Measurements from ENCODE around the gene TRIM31.

The TRIM31 gene

GRCh38 chr6:30113003-30113759 lies at the start of gene TRIM31:
Gene TRIM31, minus strand, starts transcription at chr6:30113090. Its CDS starts 285 bp downstream, at chr6:30112805.
- no peaks in the 10 kb centered on the region for H3K36me3 Mint-ChIP-seq (ENCODE audit: low read depth)
- no peaks in the 10 kb centered on the region for H3K9me3 Mint-ChIP-seq
- peaks cover 72% of the 10 kb centered on the region for H3K27me3 Mint-ChIP-seq (ENCODE audit: low read depth)

GRCh38 chr6:30162265-30163089 lies 49.6 kb upstream of the TRIM31 start:
- no peaks in the 10 kb centered on the region for H3K9me3 Mint-ChIP-seq
- no peak overlapping the region for H3K4me3 Mint-ChIP-seq
- H3K27me3 Mint-ChIP-seq (ENCODE audit: low read depth): peaks cover 39% of the 10 kb centered on the region
- H3K36me3 Mint-ChIP-seq (ENCODE audit: low read depth): no peaks in the 10 kb centered on the region
- H3K27ac Mint-ChIP-seq: no peak overlapping the region
- H3K4me1 Mint-ChIP-seq: no peaks in the 10 kb centered on the region
- TF ChIP-seq CTCF (IDR thresholded peaks at IDR 0.05; ENCODE audit: unreplicated experiment in 3 of 3): no peak

More at GRCh38 chr6:30113003-30113759, at the start of gene TRIM31:
- no peak within 1 kb of the TSS for H3K27ac Mint-ChIP-seq
- H3K4me3 Mint-ChIP-seq: no peak within 1 kb of the TSS
- TF ChIP-seq CTCF (IDR thresholded peaks at IDR 0.05; ENCODE audit: unreplicated experiment in 3 of 3): no peak
- H3K4me1 Mint-ChIP-seq: no peaks in the 10 kb centered on the region

GRCh38 chr6:30160785-30161531 lies 48.1 kb upstream of the TRIM31 start, which contains the start of gene TRIM10:
Gene TRIM10, minus strand, starts transcription at chr6:30161211. Its CDS starts 353 bp downstream, at chr6:30160858.
- H3K36me3 Mint-ChIP-seq (ENCODE audit: low read depth): no peaks in the 10 kb centered on the region
- H3K27ac Mint-ChIP-seq: no peak within 1 kb of the TSS
- no peaks in the 10 kb centered on the region for H3K9me3 Mint-ChIP-seq
- H3K27me3 Mint-ChIP-seq (ENCODE audit: low read depth): peaks cover 31% of the 10 kb centered on the region
- TF ChIP-seq CTCF (IDR thresholded peaks at IDR 0.05; ENCODE audit: unreplicated experiment in 3 of 3): no peak
- no peak within 1 kb of the TSS for H3K4me3 Mint-ChIP-seq
- peaks cover 5% of the 10 kb centered on the region for H3K4me1 Mint-ChIP-seq

GRCh38 chr6:30160008-30160784 lies 47.3 kb upstream of the TRIM31 start:
- Mint-ChIP-seq H3K27me3 (ENCODE audit: low read depth) (peaks cover 24% of the 10 kb centered on the region), H3K4me1 (peaks cover 9% of the 10 kb centered on the region), H3K4me3 (no peak overlapping the region), H3K27ac (no peak overlapping the region), H3K9me3 (no peaks in the 10 kb centered on the region), H3K36me3 (ENCODE audit: low read depth) (no peaks in the 10 kb centered on the region)
- no peak for TF ChIP-seq CTCF (IDR thresholded peaks at IDR 0.05; ENCODE audit: unreplicated experiment in 3 of 3)

- H3K4me1 Mint-ChIP-seq: peaks cover 16% of the 10 kb centered on the region
- no peaks in the 10 kb centered on the region for H3K9me3 Mint-ChIP-seq
- no peaks in the 10 kb centered on the region for H3K36me3 Mint-ChIP-seq (ENCODE audit: low read depth)
- H3K27me3 Mint-ChIP-seq (ENCODE audit: low read depth): peaks cover 17% of the 10 kb centered on the region
- no peak for TF ChIP-seq CTCF (IDR thresholded peaks at IDR 0.05; ENCODE audit: unreplicated experiment in 3 of 3)
- no peak overlapping the region for H3K4me3 Mint-ChIP-seq
- no peak overlapping the region for H3K27ac Mint-ChIP-seq
Measured at GRCh38 chr6:30158475-30159040, 45.7 kb upstream of the TRIM31 start.

All from nephron (organoid).